Endothelial cell of coronary artery (primary cell): ENCODE results near the gene MINK1. TPM values are rescaled to one million over a fixed set of nuclear protein-coding genes. Genes with fewer than 3 reads are reported as not detected.

ENCODE experiments used
- total RNA-seq: library from RNA; depleted of rRNA; stranded (reverse); fragments of >200 nt; gene quantifications from 2 replicates; pipeline ENCODE4 v1.2.3, GENCODE V29; 2014

MINK1 gene
- total RNA-seq = 30.8 and 48.3 TPM in 2 replicates

GRCh38 chr17:4833178-4833940 lies at the start of gene MINK1:
MINK1 (plus strand) TSS chr17:4833340; CDS start chr17:4833584, 244 bp downstream.

GRCh38 chr17:4786106-4786511 lies 47.0 kb upstream of the MINK1 start, which contains the start of gene VMO1:
VMO1 (minus strand) TSS chr17:4786364; CDS start chr17:4786352, 12 bp downstream.

GRCh38 chr17:4788807-4789700 lies 44.1 kb upstream of the MINK1 start, which contains the start of gene GLTPD2:
GLTPD2 (plus strand) TSS chr17:4788964; CDS start chr17:4789012, 48 bp downstream.

GRCh38 chr17:4802228-4802627 lies 30.9 kb upstream of the MINK1 start, which contains the start of gene C17orf114:
C17orf114 (minus strand) TSS chr17:4802328.

GRCh38 chr17:4806777-4807604 lies 26.1 kb upstream of the MINK1 start, which contains the start of gene PLD2:
PLD2 (plus strand) TSS chr17:4807152; CDS start chr17:4807773, 621 bp downstream.

GRCh38 chr17:4899341-4900230 lies 66.4 kb downstream of the MINK1 start, which contains the start of gene C17orf107:
C17orf107 (plus strand) TSS chr17:4899536; CDS start chr17:4899763, 227 bp downstream.

GRCh38 chr17:4903051-4903818 lies 70.1 kb downstream of the MINK1 start, which contains the start of gene CHRNE:
CHRNE (minus strand) TSS chr17:4903098; CDS start chr17:4903063, 35 bp downstream.

GRCh38 chr17:4931963-4932362 lies 98.8 kb downstream of the MINK1 start, which contains the start of gene GP1BA:
GP1BA (plus strand) TSS chr17:4932277; CDS start chr17:4932605, 328 bp downstream.

GRCh38 chr17:4939796-4940554 lies 106.8 kb downstream of the MINK1 start, which contains the start of the genes RNF167 and SLC25A11:
RNF167 (plus strand) TSS chr17:4940268; CDS start chr17:4940910, 642 bp downstream.
SLC25A11 (minus strand) TSS chr17:4940046; CDS start chr17:4939910, 136 bp downstream.

Other genes starting within 250 kb of the MINK1 start
- under 0.01 TPM in 1 of 2 replicates, not detected in the other for gene SMTNL2, start 248.8 kb upstream of the MINK1 start, total RNA-seq
- not detected in 2 replicates for gene ALOX15, start 191.7 kb upstream of the MINK1 start, total RNA-seq
- gene PELP1, start 129.2 kb upstream of the MINK1 start, total RNA-seq = 14.3 and 17.8 TPM in 2 replicates
- 5.3 and 7.0 TPM in 2 replicates for gene ARRB2, start 122.7 kb upstream of the MINK1 start, total RNA-seq
- gene MED11, start 101.9 kb upstream of the MINK1 start, total RNA-seq = 9.3 and 10.7 TPM in 2 replicates
- gene ZMYND15, start 93.5 kb upstream of the MINK1 start, total RNA-seq = under 0.01 TPM in 1 of 2 replicates, not detected in the other
- 1.3 and 1.4 TPM in 2 replicates for gene CXCL16, start 93.4 kb upstream of the MINK1 start, total RNA-seq
- gene TM4SF5, start 61.5 kb upstream of the MINK1 start, total RNA-seq = not detected in 2 replicates
- 0.19 and 0.45 TPM in 2 replicates for gene VMO1, start 47.0 kb upstream of the MINK1 start, total RNA-seq
- not detected in 2 replicates for gene GLTPD2, start 44.4 kb upstream of the MINK1 start, total RNA-seq
- 196 and 275 TPM in 2 replicates for gene PSMB6, start 37.2 kb upstream of the MINK1 start, total RNA-seq
- 28.0 and 28.3 TPM in 2 replicates for gene PLD2, start 26.2 kb upstream of the MINK1 start, total RNA-seq
- gene C17orf107, start 66.2 kb downstream of the MINK1 start, total RNA-seq = 0.63 and 1.6 TPM in 2 replicates
- 0.28 and 1.5 TPM in 2 replicates for gene CHRNE, start 69.8 kb downstream of the MINK1 start, total RNA-seq
- not detected in 2 replicates for gene GP1BA, start 98.9 kb downstream of the MINK1 start, total RNA-seq
- gene SLC25A11, start 106.7 kb downstream of the MINK1 start, total RNA-seq = 53.0 and 53.2 TPM in 2 replicates
- gene RNF167, start 106.9 kb downstream of the MINK1 start, total RNA-seq = 15.5 and 18.8 TPM in 2 replicates
- gene PFN1, start 115.2 kb downstream of the MINK1 start, total RNA-seq = 806 and 926 TPM in 2 replicates
- gene ENO3, start 117.8 kb downstream of the MINK1 start, total RNA-seq = 0.99 and 1.8 TPM in 2 replicates
- gene SPAG7, start 134.5 kb downstream of the MINK1 start, total RNA-seq = 56.9 and 63.6 TPM in 2 replicates
- 4.3 and 13.7 TPM in 2 replicates for gene CAMTA2, start 154.3 kb downstream of the MINK1 start, total RNA-seq
- gene INCA1, start 164.2 kb downstream of the MINK1 start, total RNA-seq = 0.18 and 0.56 TPM in 2 replicates
- 132 and 141 TPM in 2 replicates for gene KIF1C, start 164.6 kb downstream of the MINK1 start, total RNA-seq
- under 0.01 and 0.09 TPM in 2 replicates for gene SLC52A1, start 202.1 kb downstream of the MINK1 start, total RNA-seq
- gene ZFP3, start 245.1 kb downstream of the MINK1 start, total RNA-seq = 0.90 and 1.7 TPM in 2 replicates